Hepatocyte (in vitro differentiated cells): ENCODE measurements around the gene MCRS1. TPM values are rescaled to one million over a fixed set of nuclear protein-coding genes. Genes with fewer than 3 reads are reported as not detected.
"Not testable (repeated sequence)": the region's sequence is repeated elsewhere in the genome, so short reads cannot be mapped to it uniquely, and the experiment has no call there.

ENCODE experiments used
- DNase-seq: peaks from one replicate; pipeline ENCODE4 v3.0.0-alpha.2; 2016; ENCODE audit warnings: low spot score
- H2AFZ ChIP-seq: fragments of 200-600 bp; sonication (generic); 2 replicates; pipeline ENCODE4 v1.6.0; 2016; ENCODE audit warnings: antibody characterized with exemption, mild to moderate bottlenecking
- H3K27ac ChIP-seq: fragments of 200-600 bp; sonication (generic); 2 replicates; pipeline ENCODE4 v1.5.1; 2016; ENCODE audit warnings: mild to moderate bottlenecking
- H3K27me3 ChIP-seq: fragments of 200-600 bp; sonication (generic); 2 replicates; pipeline ENCODE4 v1.6.1; 2016
- H3K36me3 ChIP-seq: fragments of 200-600 bp; sonication (generic); replicated peaks from 2 replicates; pipeline ENCODE4 v1.5.1; 2016; ENCODE audit warnings: low read depth; ENCODE audit not compliant: insufficient read depth
- H3K4me1 ChIP-seq: fragments of 200-600 bp; sonication (generic); 2 replicates; pipeline ENCODE4 v1.5.1; 2016; ENCODE audit warnings: mild to moderate bottlenecking, moderate library complexity; ENCODE audit not compliant: insufficient read depth
- H3K4me2 ChIP-seq: fragments of 200-600 bp; sonication (generic); 2 replicates; pipeline ENCODE4 v1.6.0; 2016
- H3K4me3 ChIP-seq: fragments of 200-600 bp; sonication (generic); 2 replicates; pipeline ENCODE4 v1.5.1; 2016; ENCODE audit warnings: mild to moderate bottlenecking
- H3K79me2 ChIP-seq: fragments of 200-600 bp; sonication (generic); 2 replicates; pipeline ENCODE4 v1.6.0; 2017; ENCODE audit warnings: mild to moderate bottlenecking
- H3K9me2 ChIP-seq: fragments of 200-600 bp; sonication (generic); replicated peaks from 2 replicates; pipeline ENCODE4 v1.6.0; 2017; ENCODE audit warnings: mild to moderate bottlenecking; ENCODE audit not compliant: insufficient read depth
- H3K9me3 ChIP-seq: fragments of 200-600 bp; sonication (generic); 2 replicates; pipeline ENCODE4 v1.5.1; 2016; ENCODE audit warnings: low read depth, mild to moderate bottlenecking
- H4K20me1 ChIP-seq: fragments of 200-600 bp; sonication (generic); 2 replicates; pipeline ENCODE4 v1.6.0; 2016; ENCODE audit warnings: mild to moderate bottlenecking; ENCODE audit not compliant: insufficient read depth, poor library complexity, severe bottlenecking
- EZH2 ChIP-seq: fragments of 200-600 bp; sonication (generic); IDR thresholded peaks from 2 replicates; pipeline ENCODE4 v1.6.1; 2016; ENCODE audit warnings: antibody characterized with exemption, mild to moderate bottlenecking, borderline replicate concordance
- EZH2phosphoT487 ChIP-seq: fragments of 200-600 bp; sonication (generic); IDR thresholded peaks from one replicate; pipeline ENCODE4 v1.6.1; 2018; ENCODE audit warnings: antibody characterized with exemption, mild to moderate bottlenecking, low read depth, moderate library complexity; ENCODE audit not compliant: unreplicated experiment, severe bottlenecking
- WGBS: methylation state at CpG from one replicate; pipeline ENCODE4 v1.1.6; 2016; ENCODE audit warnings: low lambda C conversion rate; ENCODE audit errors: missing lambda C conversion rate; 5-methylcytosine and 5-hydroxymethylcytosine counted together
- polyA plus RNA-seq: library from polyadenylated mRNA; unstranded; fragments of >200 nt; fragmentation: Nextera tagmentation; extraction: Ambion mirVana; gene quantifications from 2 replicates; pipeline ENCODE4 v1.2.1, GENCODE V29; 2016
- total RNA-seq: library from RNA; depleted of rRNA; stranded (reverse); fragments of >200 nt; gene quantifications from 2 replicates; pipeline ENCODE4 v1.2.3, GENCODE V29; 2014
- TF ChIP-seq, protein P1 (sequence below): fragments of 200-600 bp; sonication (generic); IDR thresholded peaks from 2 replicates; pipeline ENCODE4 v1.5.1; 2016; ENCODE audit warnings: antibody characterized with exemption, mild to moderate bottlenecking; ENCODE audit not compliant: poor library complexity

The MCRS1 gene
- total and polyA plus RNA-seq, 2 experiments from 2014 or later, result 51.4 to 57.7 TPM

GRCh38 chr12:49536526-49537071 lies 31.3 kb downstream of the MCRS1 start:
- Histone ChIP-seq H3K36me3 (no peaks in the 10 kb centered on the region), H2AFZ (no peak overlapping the region), H3K4me3 (no peak overlapping the region), H3K9me3 (no peaks in the 10 kb centered on the region), H3K4me2 (no peak overlapping the region), H3K27me3 (peaks cover 51% of the 10 kb centered on the region), H4K20me1 (no peaks in the 10 kb centered on the region), H3K4me1 (peaks cover 15% of the 10 kb centered on the region), H3K27ac (no peak overlapping the region), H3K9me2 (no peaks in the 10 kb centered on the region), H3K79me2 (no peaks in the 10 kb centered on the region)
- no peak for DNase-seq
- 63% methylated on average over 3 of the region's 3 CpGs for WGBS
- no peak for TF ChIP-seq EZH2
- TF ChIP-seq, protein P1, sequence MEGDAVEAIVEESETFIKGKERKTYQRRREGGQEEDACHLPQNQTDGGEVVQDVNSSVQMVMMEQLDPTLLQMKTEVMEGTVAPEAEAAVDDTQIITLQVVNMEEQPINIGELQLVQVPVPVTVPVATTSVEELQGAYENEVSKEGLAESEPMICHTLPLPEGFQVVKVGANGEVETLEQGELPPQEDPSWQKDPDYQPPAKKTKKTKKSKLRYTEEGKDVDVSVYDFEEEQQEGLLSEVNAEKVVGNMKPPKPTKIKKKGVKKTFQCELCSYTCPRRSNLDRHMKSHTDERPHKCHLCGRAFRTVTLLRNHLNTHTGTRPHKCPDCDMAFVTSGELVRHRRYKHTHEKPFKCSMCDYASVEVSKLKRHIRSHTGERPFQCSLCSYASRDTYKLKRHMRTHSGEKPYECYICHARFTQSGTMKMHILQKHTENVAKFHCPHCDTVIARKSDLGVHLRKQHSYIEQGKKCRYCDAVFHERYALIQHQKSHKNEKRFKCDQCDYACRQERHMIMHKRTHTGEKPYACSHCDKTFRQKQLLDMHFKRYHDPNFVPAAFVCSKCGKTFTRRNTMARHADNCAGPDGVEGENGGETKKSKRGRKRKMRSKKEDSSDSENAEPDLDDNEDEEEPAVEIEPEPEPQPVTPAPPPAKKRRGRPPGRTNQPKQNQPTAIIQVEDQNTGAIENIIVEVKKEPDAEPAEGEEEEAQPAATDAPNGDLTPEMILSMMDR, result no peak

GRCh38 chr12:49535921-49536525 lies 31.9 kb downstream of the MCRS1 start:
- no peak for DNase-seq
- H4K20me1 ChIP-seq, result no peaks in the 10 kb centered on the region
- TF ChIP-seq EZH2phosphoT487, result no peak
- no peak for TF ChIP-seq EZH2
- TF ChIP-seq, protein P1, result no peak
- H3K79me2 ChIP-seq, result no peaks in the 10 kb centered on the region
- H3K9me2 ChIP-seq, result no peaks in the 10 kb centered on the region
- no peak overlapping the region for H3K4me3 ChIP-seq
- WGBS, result 87% methylated on average over 6 of the region's 6 CpGs
- no peaks in the 10 kb centered on the region for H3K9me3 ChIP-seq
- no peaks in the 10 kb centered on the region for H3K36me3 ChIP-seq
- peaks cover 51% of the 10 kb centered on the region for H3K27me3 ChIP-seq
- H3K27ac ChIP-seq, result no peak overlapping the region
- H3K4me2 ChIP-seq, result no peak overlapping the region
- no peak overlapping the region for H2AFZ ChIP-seq
- H3K4me1 ChIP-seq, result peaks cover 15% of the 10 kb centered on the region

- no peaks in the 10 kb centered on the region for H4K20me1 ChIP-seq
- H3K36me3 ChIP-seq, result no peaks in the 10 kb centered on the region
- no peaks in the 10 kb centered on the region for H3K9me3 ChIP-seq
- H3K79me2 ChIP-seq, result no peaks in the 10 kb centered on the region
- peaks cover 40% of the 10 kb centered on the region for H3K27me3 ChIP-seq
- WGBS, result 64% methylated on average over 13 of the region's 13 CpGs
- H3K27ac ChIP-seq, result no peak overlapping the region
- H3K4me1 ChIP-seq, result peaks cover 15% of the 10 kb centered on the region
- TF ChIP-seq EZH2phosphoT487, result no peak
- TF ChIP-seq, protein P1, result no peak
- no peak for TF ChIP-seq EZH2
- no peaks in the 10 kb centered on the region for H3K9me2 ChIP-seq
- peak; percentile 5 for DNase-seq
- H2AFZ ChIP-seq, result no peak overlapping the region
- no peak overlapping the region for H3K4me3 ChIP-seq
- no peak overlapping the region for H3K4me2 ChIP-seq
These were observed 33.1 kb downstream of the MCRS1 start for GRCh38 chr12:49534731-49535278.

GRCh38 chr12:49534122-49534521 lies 33.8 kb downstream of the MCRS1 start:
- H3K79me2 ChIP-seq, DNase-seq, H2AFZ ChIP-seq, H3K36me3 ChIP-seq, H3K27ac ChIP-seq, H3K9me2 ChIP-seq, H3K9me3 ChIP-seq, H3K4me3 ChIP-seq, H3K4me2 ChIP-seq, H4K20me1 ChIP-seq: not testable (repeated sequence)
- H3K4me1 ChIP-seq, result peaks cover 15% of the 10 kb centered on the region
- WGBS, result 93% methylated on average over 5 of the region's 5 CpGs
- peaks cover 34% of the 10 kb centered on the region for H3K27me3 ChIP-seq
